K562 (cell line): ENCODE data around the gene MARCHF3. TPM values are rescaled to one million over a fixed set of nuclear protein-coding genes. Genes with fewer than 3 reads are reported as not detected.

Experiments
- ATF7 ChIP-seq: fragments of 450-650 bp; IDR thresholded peaks from 2 replicates; pipeline ENCODE4 v1.7.1; 2014; ENCODE audit warnings: mild to moderate bottlenecking, moderate library complexity
- CBFB ChIP-seq: sonication (generic); formaldehyde crosslinking; IDR thresholded peaks from 2 replicates; pipeline ENCODE4 v1.4.0; 2020; ENCODE audit warnings: mild to moderate bottlenecking, missing genetic modification reagents
- CEBPG ChIP-seq, 3 experiments: fragments of 200-800 bp in 1 of 3; sonication (Bioruptor generic) in 1 of 3; sonication (generic) in 1 of 3; formaldehyde crosslinking in 1 of 3; IDR thresholded peaks in 2 of 3; conservative IDR thresholded peaks in 1 of 3; 2 replicates each; pipeline versions ENCODE4 v1.6.1 to v1.8.0; 2016 to 2022; ENCODE audit warnings: missing compliant biosample characterization in 2 of 3, missing genetic modification characterization in 2 of 3, mild to moderate bottlenecking in 1 of 3, missing genetic modification reagents in 1 of 3
- CREBBP ChIP-seq: IDR thresholded peaks from one replicate; pipeline ENCODE4 v1.6.1; 2012; ENCODE audit warnings: low read depth, mild to moderate bottlenecking, control low read depth, inconsistent platforms, low read length
- CUX1 ChIP-seq: fragments of 200-800 bp; sonication (Bioruptor generic); IDR thresholded peaks from 2 replicates; pipeline ENCODE4 v1.6.1; 2016; ENCODE audit warnings: missing genetic modification characterization, missing compliant biosample characterization
- DNMT1 ChIP-seq: fragments of 450-650 bp; IDR thresholded peaks from 2 replicates; pipeline ENCODE4 v1.6.1; 2016; ENCODE audit warnings: antibody characterized with exemption, mild to moderate bottlenecking
- E2F1 ChIP-seq: sonication (generic); formaldehyde crosslinking; IDR thresholded peaks from 2 replicates; pipeline ENCODE4 v1.8.1; 2023; ENCODE audit warnings: mild to moderate bottlenecking, missing genetic modification reagents, moderate library complexity
- ETS2 ChIP-seq: IDR thresholded peaks from 2 replicates; pipeline ENCODE4 v1.6.1; 2016; ENCODE audit warnings: borderline replicate concordance, missing genetic modification characterization, mild to moderate bottlenecking, moderate library complexity, missing compliant biosample characterization; ENCODE audit not compliant: poor library complexity, severe bottlenecking
- FOXK2 ChIP-seq, 2 experiments: fragments of 450-650 bp; IDR thresholded peaks in 1 of 2; conservative IDR thresholded peaks in 1 of 2; 2 replicates each; pipeline ENCODE4 v1.6.1; 2016; ENCODE audit warnings: low read depth in 2 of 2, mild to moderate bottlenecking in 1 of 2
- GATA2 ChIP-seq: sonication (generic); formaldehyde crosslinking; IDR thresholded peaks from 2 replicates; pipeline ENCODE4 v1.4.0; 2020; ENCODE audit warnings: mild to moderate bottlenecking, missing genetic modification reagents
- HDAC1 ChIP-seq, 2 experiments: fragments of 450-650 bp; IDR thresholded peaks; 2 replicates each; pipeline ENCODE4 v1.6.1; 2016 to 2017; ENCODE audit warnings: inconsistent platforms in 1 of 2, mild to moderate bottlenecking in 1 of 2, moderate library complexity in 1 of 2
- HDAC2 ChIP-seq: fragments of 450-650 bp; IDR thresholded peaks from 2 replicates; pipeline ENCODE4 v1.6.1; 2016; ENCODE audit warnings: mild to moderate bottlenecking
- JUN ChIP-seq, 2 experiments: sonication (generic) in 1 of 2; formaldehyde crosslinking in 1 of 2; IDR thresholded peaks; 2 replicates each; pipeline versions ENCODE4 v1.6.1 to v1.8.0; 2012 to 2022; ENCODE audit warnings: borderline replicate concordance in 2 of 2, mild to moderate bottlenecking in 2 of 2, improper control_type of control experiment in 1 of 2, low read depth in 1 of 2, low read length in 1 of 2, missing genetic modification reagents in 1 of 2
- KHSRP ChIP-seq: fragments of 450-650 bp; IDR thresholded peaks from 2 replicates; pipeline ENCODE4 v1.6.1; 2017
- MTA2 ChIP-seq: fragments of 450-650 bp; IDR thresholded peaks from 2 replicates; pipeline ENCODE4 v1.6.1; 2016; ENCODE audit warnings: low read depth
- RCOR1 ChIP-seq, 2 experiments: IDR thresholded peaks; 2 replicates each; pipeline ENCODE4 v1.6.1; 2012; ENCODE audit warnings: low read depth in 2 of 2, low read length in 2 of 2, borderline replicate concordance in 1 of 2, improper control_type of control experiment in 1 of 2
- RUNX1 ChIP-seq: sonication (generic); IDR thresholded peaks from 2 replicates; pipeline ENCODE4 v1.6.1; 2016; ENCODE audit warnings: antibody characterized with exemption, low read depth
- SAFB2 ChIP-seq: fragments of 200-400 bp; formaldehyde crosslinking; IDR thresholded peaks from 2 replicates; pipeline ENCODE4 v1.6.1; 2018; ENCODE audit warnings: borderline replicate concordance, low read length, low read depth, moderate library complexity; ENCODE audit not compliant: severe bottlenecking
- TCF3 ChIP-seq: sonication (generic); formaldehyde crosslinking; IDR thresholded peaks from 2 replicates; pipeline ENCODE4 v1.4.0; 2020; ENCODE audit warnings: mild to moderate bottlenecking, missing genetic modification reagents
- TCF7L2 ChIP-seq: fragments of 150-350 bp; IDR thresholded peaks from 2 replicates; pipeline ENCODE4 v1.6.1; 2016; ENCODE audit warnings: low read depth, mild to moderate bottlenecking, low read length, moderate library complexity
- TGIF2 ChIP-seq: sonication (generic); formaldehyde crosslinking; IDR thresholded peaks from 2 replicates; pipeline ENCODE4 v1.8.1; 2022; ENCODE audit warnings: mild to moderate bottlenecking, missing genetic modification reagents, moderate library complexity
- ZBED1 ChIP-seq: IDR thresholded peaks from 2 replicates; pipeline ENCODE4 v1.6.1; 2014
- ZNF431 ChIP-seq: sonication (generic); formaldehyde crosslinking; IDR thresholded peaks from 2 replicates; pipeline ENCODE4 v1.8.0; 2022; ENCODE audit warnings: mild to moderate bottlenecking, missing genetic modification reagents
- ZNF589 ChIP-seq: fragments of 200-800 bp; sonication (Bioruptor generic); IDR thresholded peaks from 2 replicates; pipeline ENCODE4 v1.6.1; 2016; ENCODE audit warnings: low read depth, missing genetic modification characterization, missing compliant biosample characterization
- ZZZ3 ChIP-seq: fragments of 450-650 bp; IDR thresholded peaks from 2 replicates; pipeline ENCODE4 v1.6.1; 2016; ENCODE audit warnings: antibody characterized with exemption, mild to moderate bottlenecking, moderate library complexity
- polyA plus RNA-seq, 8 experiments: library from polyadenylated mRNA; depleted of rRNA in 4 of 8; stranded (reverse) in 5 of 8; unstranded in 3 of 8; fragments of >200 nt; fragmentation: Nextera tagmentation in 2 of 8; fragmentation: Illumina TruSeq in 1 of 8; extraction: Ambion mirVana in 2 of 8; extraction: Trizol in 1 of 8; gene quantifications; 2 replicates each; pipeline versions ENCODE4 v1.2.1 to v1.2.3, GENCODE V29; 2011 to 2014; ENCODE audit warnings: inconsistent platforms in 1 of 8, missing spikeins in 1 of 8
- total RNA-seq, 7 experiments: library from RNA; depleted of rRNA in 6 of 7; stranded (reverse); fragments of >200 nt in 6 of 7; fragmentation: Illumina TruSeq in 2 of 7; extraction: Trizol in 2 of 7; gene quantifications; 2 replicates each; pipeline versions ENCODE4 v1.2.1 to v1.2.3, GENCODE V29; 2011 to 2021; ENCODE audit warnings: low replicate concordance in 1 of 7

The MARCHF3 gene
- total and polyA plus RNA-seq, 9 of the 15 experiments (the other 6 are each of a cell fraction or from before 2014, with no cell fraction given): 5.6 to 37.4 (median 16.5) TPM

- no peak for TF ChIP-seq ETS2 (tag)
- peak; percentile 26; the same call in 1 of the 2 replicates for TF ChIP-seq JUN (IDR thresholded peaks at IDR 0.05; ENCODE audit: borderline replicate concordance, low read depth, low read length)
- TF ChIP-seq JUN (CRISPR knock-in tag; IDR thresholded peaks at IDR 0.05; ENCODE audit: borderline replicate concordance): no peak
- TF ChIP-seq MTA2: no peak
- TF ChIP-seq RUNX1: no peak
- TF ChIP-seq TCF7L2: no peak
- TF ChIP-seq KHSRP: no peak
- no peak for TF ChIP-seq TCF3 (CRISPR knock-in tag)
- TF ChIP-seq HDAC2: no peak
- TF ChIP-seq ZBED1: no peak
- no peak for TF ChIP-seq ZNF431 (CRISPR knock-in tag)
- TF ChIP-seq GATA2 (CRISPR knock-in tag): no peak
- no peak for TF ChIP-seq TGIF2 (CRISPR knock-in tag)
- no peak for TF ChIP-seq RCOR1 (IDR thresholded peaks at IDR 0.05; ENCODE audit: borderline replicate concordance in 1 of 2, low read depth in 2 of 2, low read length in 2 of 2)
- TF ChIP-seq CREBBP: no peak
- peak; percentile 94 for TF ChIP-seq CEBPG (CRISPR knock-in tag; IDR thresholded peaks at IDR 0.05)
- TF ChIP-seq CEBPG (tag; conservative IDR thresholded peaks at IDR 0.05 in 1 of 2, IDR thresholded peaks at IDR 0.05 in 1 of 2): peak; percentile 70 to 92
- peak; percentile 30; the same call in 1 of the 2 replicates for TF ChIP-seq ZNF589
- TF ChIP-seq SAFB2: no peak
- TF ChIP-seq ATF7: peak; percentile 83
- no peak for TF ChIP-seq HDAC1 (IDR thresholded peaks at IDR 0.05)
- no peak for TF ChIP-seq FOXK2 (conservative IDR thresholded peaks at IDR 0.05 in 1 of 2, IDR thresholded peaks at IDR 0.05 in 1 of 2; ENCODE audit: low read depth in 2 of 2)
- TF ChIP-seq CBFB (CRISPR knock-in tag): no peak
- TF ChIP-seq DNMT1: no peak
- no peak for TF ChIP-seq CUX1 (CRISPR knock-in tag)
- TF ChIP-seq ZZZ3: no peak
- TF ChIP-seq E2F1: 0 out of 2 replicates have a peak, but pooled peaks have one; percentile 27
These were observed 1.5 kb upstream of the MARCHF3 start (continued) for GRCh38 chr5:127031863-127032232.
